Measurements from ENCODE around the gene WDR46. TPM values are rescaled to one million over a fixed set of nuclear protein-coding genes. Genes with fewer than 3 reads are reported as not detected.

WDR46 gene
- total and polyA plus RNA-seq, 7 donors, result 15.3 to 51.2 (median 35.7) TPM

DNA sequence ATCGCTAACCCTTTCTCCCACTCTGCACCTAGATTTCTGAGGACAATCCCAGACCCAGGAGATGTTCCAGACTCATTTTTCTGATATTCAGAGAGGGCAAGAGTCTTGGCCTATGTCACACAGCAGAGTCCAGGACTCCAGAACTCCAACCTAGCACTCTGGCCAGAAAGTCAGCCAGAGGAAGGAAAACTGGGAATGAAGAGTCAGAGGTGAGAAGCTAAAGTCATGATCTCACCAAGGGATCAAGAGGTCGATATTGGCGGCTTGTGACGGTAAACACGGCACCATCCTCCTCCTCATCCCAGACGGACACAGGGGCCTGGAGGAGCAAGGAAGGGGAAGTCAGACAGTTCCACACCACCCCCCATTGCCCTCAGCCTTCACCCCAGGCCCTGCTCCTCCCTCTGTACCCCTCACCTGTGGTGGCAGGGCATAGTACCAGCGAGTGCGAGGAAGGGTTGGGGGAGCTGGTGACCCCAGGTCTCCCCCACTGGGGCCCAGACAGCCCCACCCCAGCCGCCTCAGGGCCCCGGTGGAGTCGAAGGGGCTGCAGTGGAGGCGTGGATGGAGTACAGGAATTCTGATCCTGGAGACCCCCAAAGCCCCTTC is 7.9 kb upstream of the WDR46 start:
- Histone ChIP-seq H3K4me3 (peak overlapping the region; percentile 62 to 93 (median 84)), H3K36me3 (peaks cover 19 to 58% (median 31%) of the 10 kb centered on the region in 4 donors)
- intact Hi-C loops (cut with DNase I), result loop anchor here (5.0 kb wide), 1 partner anchor 130 kb away; no protein-coding TSS in a partner anchor

GRCh38 chr6:33295621-33296369 is 6.8 kb upstream of the WDR46 start:
- Histone ChIP-seq H3K4me1 (peaks cover 0 to 29% (median 23%) of the 10 kb centered on the region in 4 donors), H3K36me3 (peaks cover 19 to 59% (median 37%) of the 10 kb centered on the region in 4 donors), H3K4me3 (no peak overlapping the region), H3K9me3 (no peaks in the 10 kb centered on the region), H3K27me3 (no peaks in the 10 kb centered on the region), H3K27ac (no peak overlapping the region)
- TF ChIP-seq EP300 (IDR thresholded peaks at IDR 0.05) (no peak), POLR2AphosphoS5 (IDR thresholded peaks at IDR 0.05) (no peak), CTCF (IDR thresholded peaks at IDR 0.05) (no peak), POLR2A (IDR thresholded peaks at IDR 0.05) (no peak)
- intact Hi-C loops (cut with DNase I), result loop anchor here (5.0 kb wide), 1 partner anchor 132 kb away; no protein-coding TSS in a partner anchor
- 91 to 95% methylated on average over 15 of the region's 15 CpGs for WGBS, 2 donors
- DNase-seq, result no peak

More for the DNA sequence above, 7.9 kb upstream of the WDR46 start:
- Histone ChIP-seq H3K4me1 (peaks cover 0 to 37% (median 24%) of the 10 kb centered on the region in 4 donors), H3K27ac (peak overlapping the region; percentile 95 to 98 (median 97)), H3K27me3 (no peaks in the 10 kb centered on the region), H3K9me3 (no peaks in the 10 kb centered on the region)
- DNase-seq, result no peak
- 72 to 79% methylated on average over 12 of the region's 12 CpGs for WGBS, 2 donors
- TF ChIP-seq POLR2A (IDR thresholded peaks at IDR 0.05) (no peak), POLR2AphosphoS5 (IDR thresholded peaks at IDR 0.05) (no peak), CTCF (IDR thresholded peaks at IDR 0.05) (no peak), EP300 (IDR thresholded peaks at IDR 0.05) (no peak)

- TF ChIP-seq CTCF (IDR thresholded peaks at IDR 0.05), result no peak
- TF ChIP-seq POLR2A (IDR thresholded peaks at IDR 0.05), result no peak
- no peak for TF ChIP-seq EP300 (IDR thresholded peaks at IDR 0.05)
- no peak for TF ChIP-seq POLR2AphosphoS5 (IDR thresholded peaks at IDR 0.05)
- H3K36me3 ChIP-seq, result peaks cover 19 to 62% (median 37%) of the 10 kb centered on the region in 4 donors
- no peaks in the 10 kb centered on the region for H3K9me3 ChIP-seq
- 68 to 74% methylated on average over 10 of the region's 10 CpGs for WGBS, 2 donors
- DNase-seq, result no peak
- no peak overlapping the region for H3K27ac ChIP-seq
- intact Hi-C loops (cut with DNase I), result no loop called here
- H3K4me1 ChIP-seq, result peaks cover 0 to 30% (median 23%) of the 10 kb centered on the region in 4 donors
- H3K27me3 ChIP-seq, result no peaks in the 10 kb centered on the region
- H3K4me3 ChIP-seq, result no peak overlapping the region
Observed at GRCh38 chr6:33294086-33294823, 5.2 kb upstream of the WDR46 start.

GRCh38 chr6:33292996-33293682 is 4.1 kb upstream of the WDR46 start:
- WGBS, 2 donors, result 91 to 92% methylated on average over 16 of the region's 16 CpGs
- no peak for DNase-seq
- Histone ChIP-seq H3K27ac (no peak overlapping the region), H3K4me1 (peaks cover 0 to 32% (median 28%) of the 10 kb centered on the region in 4 donors), H3K36me3 (peaks cover 19 to 62% (median 37%) of the 10 kb centered on the region in 4 donors), H3K27me3 (no peaks in the 10 kb centered on the region), H3K9me3 (no peaks in the 10 kb centered on the region), H3K4me3 (no peak overlapping the region)
- intact Hi-C loops (cut with DNase I), result no loop called here
- TF ChIP-seq POLR2AphosphoS5 (IDR thresholded peaks at IDR 0.05) (no peak), CTCF (IDR thresholded peaks at IDR 0.05) (no peak), EP300 (IDR thresholded peaks at IDR 0.05) (no peak), POLR2A (IDR thresholded peaks at IDR 0.05) (no peak)

Data from sigmoid colon (tissue), 7 donors.